ENCODE results near the gene DGKI.
"Not testable (repeated sequence)": the region's sequence is repeated elsewhere in the genome, so short reads cannot be mapped to it uniquely, and the experiment has no call there.

DGKI gene

GRCh38 chr7:137747359-137748031, 99.3 kb downstream of the DGKI start:
- FAIRE-seq, result no peak

GRCh38 chr7:137743021-137743420, 103.8 kb downstream of the DGKI start:
- DNase-seq (ENCODE audit: low spot score), result no peak
- no peak for FAIRE-seq

More at GRCh38 chr7:137747359-137748031, 99.3 kb downstream of the DGKI start:
- DNase-seq (ENCODE audit: low spot score), result no peak

- no peak for DNase-seq (ENCODE audit: low spot score)
- no peak for FAIRE-seq
These were observed 104.7 kb downstream of the DGKI start for GRCh38 chr7:137742051-137742450.

GRCh38 chr7:137741443-137741842, 105.3 kb downstream of the DGKI start:
- no peak for FAIRE-seq
- DNase-seq (ENCODE audit: low spot score), result no peak

GRCh38 chr7:137734221-137734620, 112.6 kb downstream of the DGKI start:
- FAIRE-seq (no peak), DNase-seq (ENCODE audit: low spot score) (no peak)

- DNase-seq (ENCODE audit: low spot score) (no peak), FAIRE-seq (no peak)
These were observed 114.6 kb downstream of the DGKI start for GRCh38 chr7:137732168-137732567.

GRCh38 chr7:137731436-137731835, 115.3 kb downstream of the DGKI start:
- FAIRE-seq (no peak), DNase-seq (ENCODE audit: low spot score) (no peak)

- FAIRE-seq (no peak), DNase-seq (ENCODE audit: low spot score) (no peak)
These were observed 118.3 kb downstream of the DGKI start for GRCh38 chr7:137728426-137728825.

- no peak for FAIRE-seq
- DNase-seq (ENCODE audit: low spot score), result no peak
These were observed 119.4 kb downstream of the DGKI start for GRCh38 chr7:137727413-137727812.

- FAIRE-seq, result no peak
- DNase-seq (ENCODE audit: low spot score), result no peak
These were observed 128.4 kb downstream of the DGKI start for GRCh38 chr7:137718355-137718754.

GRCh38 chr7:137717811-137718271, 128.9 kb downstream of the DGKI start:
- DNase-seq (ENCODE audit: low spot score) (peak; percentile 15), FAIRE-seq (no peak)

- FAIRE-seq, result no peak
- no peak for DNase-seq (ENCODE audit: low spot score)
These were observed 129.7 kb downstream of the DGKI start for GRCh38 chr7:137717045-137717444.

GRCh38 chr7:137716061-137716460, 130.7 kb downstream of the DGKI start:
- DNase-seq (ENCODE audit: low spot score) (no peak), FAIRE-seq (no peak)

GRCh38 chr7:137715533-137715932, 131.2 kb downstream of the DGKI start:
- no peak for FAIRE-seq
- DNase-seq (ENCODE audit: low spot score), result no peak

GRCh38 chr7:137715121-137715520, 131.7 kb downstream of the DGKI start:
- DNase-seq (ENCODE audit: low spot score) (no peak), FAIRE-seq (no peak)

GRCh38 chr7:137706330-137706729, 140.4 kb downstream of the DGKI start:
- FAIRE-seq; DNase-seq (ENCODE audit: low spot score): not testable (repeated sequence)

GRCh38 chr7:137704723-137705122, 142.1 kb downstream of the DGKI start:
- DNase-seq (ENCODE audit: low spot score) (no peak), FAIRE-seq (no peak)

- no peak for FAIRE-seq
These were observed 143.3 kb downstream of the DGKI start for GRCh38 chr7:137703291-137704010.

GRCh38 chr7:137696988-137697387, 149.8 kb downstream of the DGKI start:
- FAIRE-seq, result no peak
- no peak for DNase-seq (ENCODE audit: low spot score)

More at GRCh38 chr7:137703291-137704010, 143.3 kb downstream of the DGKI start:
- DNase-seq (ENCODE audit: low spot score), result no peak

- FAIRE-seq, result no peak
- no peak for DNase-seq (ENCODE audit: low spot score)
These were observed 150.4 kb downstream of the DGKI start for GRCh38 chr7:137696376-137696775.

- FAIRE-seq, result no peak
- no peak for DNase-seq (ENCODE audit: low spot score)
These were observed 150.8 kb downstream of the DGKI start for GRCh38 chr7:137695942-137696341.

- no peak for DNase-seq (ENCODE audit: low spot score)
- FAIRE-seq, result no peak
These were observed 151.3 kb downstream of the DGKI start for GRCh38 chr7:137695494-137695893.

GRCh38 chr7:137694405-137694804, 152.4 kb downstream of the DGKI start:
- no peak for FAIRE-seq

More at GRCh38 chr7:137694405-137694804, 152.4 kb downstream of the DGKI start:
- DNase-seq (ENCODE audit: low spot score), result no peak

All from urothelium cell line (cell line).